ENCODE results near the gene CMSS1. TPM values are rescaled to one million over a fixed set of nuclear protein-coding genes. Genes with fewer than 3 reads are reported as not detected.
"Not testable (repeated sequence)": the region's sequence is repeated elsewhere in the genome, so short reads cannot be mapped to it uniquely, and the experiment has no call there.

Gene CMSS1
- total RNA-seq, 1 donor from 2014 or later = 41.1 TPM

- intact Hi-C loops (cut with micrococcal nuclease) = no loop called here
- H3K36me3 Mint-ChIP-seq (ENCODE audit: low read depth) = no peaks in the 10 kb centered on the region
- ATAC-seq (ENCODE audit: low read depth) = no peak
- peaks cover 2% of the 10 kb centered on the region for H3K27me3 Mint-ChIP-seq
- ChIA-PET CTCF (no interaction called here), POLR2A (no interaction called here)
- H3K27ac Mint-ChIP-seq = no peak overlapping the region
- H3K4me3 Mint-ChIP-seq = no peak overlapping the region
- TF ChIP-seq CTCF (IDR thresholded peaks at IDR 0.05) = no peak
- no peak for DNase-seq
- H3K9me3 Mint-ChIP-seq = no peaks in the 10 kb centered on the region
- no peaks in the 10 kb centered on the region for H3K4me1 Mint-ChIP-seq
Measured at GRCh38 chr3:100226712-100227429, 409.2 kb downstream of the CMSS1 start.

DNA sequence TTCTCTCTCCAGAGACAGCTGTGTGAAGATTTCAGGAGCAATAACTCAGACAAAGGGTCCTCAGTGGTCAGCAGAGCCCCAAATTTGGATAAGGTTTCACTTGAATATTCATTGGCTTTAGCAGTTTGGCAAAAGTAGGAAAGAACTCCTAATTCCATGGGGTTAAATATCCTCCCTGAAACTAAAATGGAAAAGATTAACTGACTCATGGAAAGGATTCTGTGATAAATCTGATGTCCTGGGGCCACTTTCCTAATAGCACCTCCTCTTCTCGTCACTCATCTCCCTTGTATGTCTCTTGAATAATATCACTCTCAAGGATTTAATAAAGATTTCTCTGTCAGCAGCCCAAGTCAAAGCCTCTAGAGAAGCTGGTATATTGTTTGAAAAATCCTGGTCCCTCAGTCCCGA is 409.9 kb downstream of the CMSS1 start:
- Mint-ChIP-seq H3K4me3 (no peak overlapping the region), H3K36me3 (ENCODE audit: low read depth) (no peaks in the 10 kb centered on the region), H3K27ac (no peak overlapping the region), H3K27me3 (peaks cover 2% of the 10 kb centered on the region), H3K9me3 (no peaks in the 10 kb centered on the region), H3K4me1 (no peaks in the 10 kb centered on the region)
- no peak for DNase-seq
- CTCF ChIA-PET = no interaction called here
- intact Hi-C loops (cut with micrococcal nuclease) = no loop called here
- POLR2A ChIA-PET = no interaction called here
- no peak for ATAC-seq (ENCODE audit: low read depth)
- no peak for TF ChIP-seq CTCF (IDR thresholded peaks at IDR 0.05)

DNA sequence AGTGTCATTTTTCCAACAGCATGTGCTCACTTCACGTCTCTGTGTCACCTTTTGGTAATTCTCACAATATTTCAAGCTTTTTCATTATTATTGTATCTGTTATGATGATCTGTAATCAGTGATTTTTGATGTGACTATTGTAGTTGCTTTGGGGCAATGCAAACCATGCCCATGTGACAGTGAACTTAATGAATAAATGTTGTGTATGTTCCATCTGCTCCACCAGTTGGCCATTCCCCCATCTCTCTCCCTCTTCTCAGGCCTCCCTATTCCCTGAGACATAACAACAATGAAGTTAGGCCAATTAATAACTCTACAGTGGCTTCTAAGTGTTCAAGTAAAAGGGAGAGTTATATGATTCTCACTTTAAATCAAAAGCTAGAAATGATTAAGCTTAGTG is 410.6 kb downstream of the CMSS1 start:
- Mint-ChIP-seq H3K4me1 (no peaks in the 10 kb centered on the region), H3K9me3 (no peaks in the 10 kb centered on the region), H3K36me3 (ENCODE audit: low read depth) (no peaks in the 10 kb centered on the region), H3K27me3 (peaks cover 2% of the 10 kb centered on the region), H3K27ac (no peak overlapping the region), H3K4me3 (no peak overlapping the region)
- intact Hi-C loops (cut with micrococcal nuclease) = no loop called here
- CTCF ChIA-PET = no interaction called here
- DNase-seq (no peak), ATAC-seq (ENCODE audit: low read depth) (no peak)
- POLR2A ChIA-PET = no interaction called here
- no peak for TF ChIP-seq CTCF (IDR thresholded peaks at IDR 0.05)

- H3K27me3 Mint-ChIP-seq; POLR2A ChIA-PET; H3K4me3 Mint-ChIP-seq; CTCF ChIA-PET; H3K4me1 Mint-ChIP-seq; ATAC-seq (ENCODE audit: low read depth); DNase-seq; H3K36me3 Mint-ChIP-seq (ENCODE audit: low read depth); intact Hi-C loops (cut with micrococcal nuclease); H3K9me3 Mint-ChIP-seq: not testable (repeated sequence)
- peak overlapping the region; percentile 47 for H3K27ac Mint-ChIP-seq
Measured at GRCh38 chr3:100229188-100229587, 411.5 kb downstream of the CMSS1 start.

DNA sequence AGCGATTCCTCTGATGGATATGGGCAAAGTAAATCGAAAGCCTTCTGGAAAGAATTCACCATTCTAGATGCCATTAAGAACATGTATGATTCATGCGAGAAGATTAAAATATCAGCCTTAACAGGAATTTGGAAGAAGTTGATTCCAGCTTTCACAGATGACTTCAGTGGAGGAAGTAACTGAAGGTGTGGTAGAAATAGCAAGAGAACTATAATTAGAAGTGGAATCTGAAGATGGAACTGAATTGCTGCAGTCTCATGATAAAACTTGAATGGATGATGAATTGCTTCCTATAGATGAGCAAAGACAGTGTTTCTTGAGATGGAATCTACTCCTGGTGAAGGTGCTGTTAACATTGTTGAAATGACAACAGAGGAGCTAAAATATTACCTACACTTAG is 413.0 kb downstream of the CMSS1 start:
- ATAC-seq (ENCODE audit: low read depth) (no peak), DNase-seq (no peak)
- Mint-ChIP-seq H3K36me3 (ENCODE audit: low read depth) (no peaks in the 10 kb centered on the region), H3K9me3 (no peaks in the 10 kb centered on the region), H3K27ac (no peak overlapping the region), H3K4me1 (peaks cover 2% of the 10 kb centered on the region), H3K4me3 (no peak overlapping the region), H3K27me3 (peaks cover 2% of the 10 kb centered on the region)
- no peak for TF ChIP-seq CTCF (IDR thresholded peaks at IDR 0.05)
- intact Hi-C loops (cut with micrococcal nuclease) = no loop called here
- POLR2A ChIA-PET = no interaction called here
- CTCF ChIA-PET = no interaction called here

Other genes starting within 250 kb of the CMSS1 start
- 0.09 and 0.20 TPM in 2 replicates for gene COL8A1, start 179.3 kb upstream of the CMSS1 start, total RNA-seq

Measured in activated B cell treated with CpG ODN at 0.5 μM for 24 hours (primary cell).